Mesodermal cell (in vitro differentiated cells): ENCODE results near the gene NOL3.

ENCODE experiments used
- H3K27ac ChIP-seq: 2 replicates; pipeline ENCODE4 v1.7.0; 2013; ENCODE audit warnings: mild to moderate bottlenecking, low read depth, low read length, moderate library complexity; ENCODE audit not compliant: severe bottlenecking
- H3K36me3 ChIP-seq: 2 replicates; pipeline ENCODE4 v1.7.1; 2013; ENCODE audit warnings: mild to moderate bottlenecking, low read length, moderate library complexity; ENCODE audit not compliant: control insufficient read depth, insufficient read depth
- H3K4me1 ChIP-seq: one replicate; pipeline ENCODE4 v1.7.1; 2013; ENCODE audit warnings: mild to moderate bottlenecking, low read length; ENCODE audit not compliant: insufficient read depth, control insufficient read depth, poor library complexity, severe bottlenecking
- H3K4me3 ChIP-seq: 2 replicates; pipeline ENCODE4 v1.7.0; 2013; ENCODE audit warnings: low read length, control low read depth, mild to moderate bottlenecking; ENCODE audit not compliant: insufficient read depth, poor library complexity, severe bottlenecking; ENCODE audit errors: extremely low read depth
- H3K9me3 ChIP-seq: 2 replicates; pipeline ENCODE4 v1.7.1; 2013; ENCODE audit warnings: mild to moderate bottlenecking, low read length, moderate library complexity; ENCODE audit not compliant: control insufficient read depth
- WGBS, 2 experiments: methylation state at CpG; one replicate each; pipeline ENCODE4 v1.1.5; 2013; ENCODE audit warnings: missing lambda C conversion rate in 2 of 2; ENCODE audit not compliant: insufficient coverage in 2 of 2; 5-methylcytosine and 5-hydroxymethylcytosine counted together

NOL3 gene

DNA sequence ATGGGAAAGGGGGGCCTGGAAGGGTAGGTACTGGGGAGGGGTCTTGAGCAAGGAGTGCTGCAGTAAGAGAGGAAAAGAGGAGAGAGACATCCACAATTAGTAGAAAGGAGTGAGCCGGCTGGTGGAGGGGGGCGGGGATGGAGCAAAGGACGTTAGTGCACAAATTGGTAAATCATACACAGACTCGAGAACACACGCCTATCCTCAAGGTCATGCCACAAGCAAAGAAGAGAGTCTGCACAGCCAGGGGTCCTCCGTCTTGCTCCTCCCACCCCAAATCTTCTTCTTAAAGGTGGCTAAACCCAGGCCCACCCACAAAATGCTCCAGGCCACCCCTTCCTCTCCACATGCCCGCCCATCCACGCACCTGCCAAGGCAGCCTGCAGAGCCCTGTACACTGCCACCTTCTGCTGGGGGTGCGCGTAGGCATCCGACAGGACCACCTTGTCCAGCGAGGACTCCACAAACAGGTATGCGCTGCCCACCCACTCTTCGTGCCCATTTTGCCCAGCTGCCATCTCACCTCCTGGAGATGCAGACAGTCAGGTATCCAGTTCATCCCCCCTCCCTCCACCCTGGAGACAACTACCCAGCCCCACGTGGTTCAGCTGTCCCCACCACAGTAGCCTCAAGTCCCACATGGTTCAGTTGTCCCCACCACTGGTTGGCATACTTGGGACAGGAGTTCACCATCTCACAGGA, 14.0 kb upstream of the NOL3 start:
- no peaks in the 10 kb centered on the region for H3K9me3 ChIP-seq
- H3K36me3 ChIP-seq = no peaks in the 10 kb centered on the region
- 52 to 57% methylated on average over 13 to 14 of the region's 15 CpGs for WGBS, 2 experiments
- H3K4me3 ChIP-seq = no peak overlapping the region
- H3K27ac ChIP-seq = no peak overlapping the region
- peaks cover 10% of the 10 kb centered on the region for H3K4me1 ChIP-seq

- WGBS, 2 experiments = 49 to 64% methylated on average over 4 to 5 of the region's 7 CpGs
- Histone ChIP-seq H3K27ac (no peak overlapping the region), H3K9me3 (no peaks in the 10 kb centered on the region), H3K36me3 (no peaks in the 10 kb centered on the region), H3K4me1 (peaks cover 11% of the 10 kb centered on the region), H3K4me3 (no peak overlapping the region)
Measured at GRCh38 chr16:67157106-67157748, 13.1 kb upstream of the NOL3 start.

- WGBS, 2 experiments = 52 to 71% methylated on average over 3 of the region's 7 CpGs
- H3K4me1 ChIP-seq = peaks cover 11% of the 10 kb centered on the region
- no peaks in the 10 kb centered on the region for H3K36me3 ChIP-seq
- H3K4me3 ChIP-seq = no peak overlapping the region
- no peak overlapping the region for H3K27ac ChIP-seq
- H3K9me3 ChIP-seq = no peaks in the 10 kb centered on the region
Measured at GRCh38 chr16:67157892-67158635, 12.3 kb upstream of the NOL3 start.

- Histone ChIP-seq H3K27ac (no peak overlapping the region), H3K9me3 (no peaks in the 10 kb centered on the region), H3K4me1 (peaks cover 16% of the 10 kb centered on the region), H3K36me3 (no peaks in the 10 kb centered on the region), H3K4me3 (peak overlapping the region; percentile 68)
- 3% methylated on average over 24 to 30 of the region's 34 CpGs for WGBS, 2 experiments
Measured at GRCh38 chr16:67158637-67159600, 11.4 kb upstream of the NOL3 start.

GRCh38 chr16:67161595-67162058, 8.7 kb upstream of the NOL3 start:
- Histone ChIP-seq H3K27ac (no peak overlapping the region), H3K4me1 (peaks cover 25% of the 10 kb centered on the region), H3K4me3 (no peak overlapping the region), H3K36me3 (no peaks in the 10 kb centered on the region), H3K9me3 (no peaks in the 10 kb centered on the region)
- 22 to 23% methylated on average over 22 of the region's 25 CpGs for WGBS, 2 experiments

- Histone ChIP-seq H3K9me3 (no peaks in the 10 kb centered on the region), H3K27ac (no peak overlapping the region), H3K4me3 (peak overlapping the region; percentile 25), H3K36me3 (no peaks in the 10 kb centered on the region), H3K4me1 (peaks cover 25% of the 10 kb centered on the region)
- 5 to 7% methylated on average over 35 to 44 of the region's 44 CpGs for WGBS, 2 experiments
Measured at GRCh38 chr16:67162506-67163163, 7.7 kb upstream of the NOL3 start.

GRCh38 chr16:67163164-67163998, 7.0 kb upstream of the NOL3 start:
- Histone ChIP-seq H3K4me1 (peaks cover 25% of the 10 kb centered on the region), H3K27ac (no peak overlapping the region)
- WGBS, 2 experiments = 2% methylated on average over 69 to 86 of the region's 99 CpGs

GRCh38 chr16:67163999-67164558, 6.3 kb upstream of the NOL3 start:
- Histone ChIP-seq H3K9me3 (no peaks in the 10 kb centered on the region), H3K4me3 (peak overlapping the region; percentile 25), H3K36me3 (no peaks in the 10 kb centered on the region), H3K27ac (no peak overlapping the region), H3K4me1 (peaks cover 21% of the 10 kb centered on the region)
- 3% methylated on average over 11 to 14 of the region's 34 CpGs for WGBS, 2 experiments

More at GRCh38 chr16:67163164-67163998, 7.0 kb upstream of the NOL3 start:
- H3K9me3 ChIP-seq = no peaks in the 10 kb centered on the region
- peak overlapping the region; percentile 25 for H3K4me3 ChIP-seq
- H3K36me3 ChIP-seq = no peaks in the 10 kb centered on the region

GRCh38 chr16:67164599-67165061, 5.7 kb upstream of the NOL3 start, which contains the start of gene HSF4:
TSS of gene HSF4 (plus strand) at chr16:67164745. CDS start at chr16:67164812, 67 bp downstream.
- Histone ChIP-seq H3K27ac (no peak within 1 kb of the TSS), H3K9me3 (no peaks in the 10 kb centered on the region), H3K36me3 (no peaks in the 10 kb centered on the region), H3K4me1 (peaks cover 22% of the 10 kb centered on the region), H3K4me3 (peak within 1 kb of the TSS; percentile 25)
- 2 to 4% methylated on average over 25 to 38 of the region's 41 CpGs for WGBS, 2 experiments
